B cell (primary cell): Measurements from ENCODE around the gene TGFBR1.

Experiments
- CTCF ChIP-seq: fragments of 200-600 bp; IDR thresholded peaks from one replicate; pipeline ENCODE4 v1.8.0; 2022; ENCODE audit warnings: antibody characterized with exemption, mild to moderate bottlenecking
- EZH2 ChIP-seq: IDR thresholded peaks from 2 replicates; pipeline ENCODE4 v1.6.1; 2012; ENCODE audit warnings: borderline replicate concordance, low read depth, mild to moderate bottlenecking, moderate library complexity, low read length; ENCODE audit not compliant: insufficient read depth, poor library complexity, severe bottlenecking

GRCh38 chr9:99101271-99101670 is 3.6 kb upstream of the TGFBR1 start:
- no peak for TF ChIP-seq CTCF
- no peak for TF ChIP-seq EZH2
